ENCODE results near the gene LRRC40.

- TF ChIP-seq CTCF (IDR thresholded peaks at IDR 0.05; ENCODE audit: low read depth, low read length) (no peak), EZH2phosphoT487 (IDR thresholded peaks at IDR 0.05; ENCODE audit: low read depth) (no peak)
These were observed 26.1 kb upstream of the LRRC40 start for GRCh38 chr1:70231475-70231874.
